OCI-LY7 (cell line): Measurements from ENCODE around the gene KDM4B. TPM values are rescaled to one million over a fixed set of nuclear protein-coding genes. Genes with fewer than 3 reads are reported as not detected.

Source experiments
- BruUV-seq: library from RNA; stranded (reverse); fragments of 400-500 nt; replicated peaks from 2 replicates; lab custom pipeline; 2021; lab: Mats Ljungman, UMichigan
- CTCF ChIA-PET: fragments of 300-600 bp; sonication (Branson Sonifier 250); formaldehyde crosslinking; loops from one replicate; lab custom pipeline; 2022; ENCODE audit warnings: antibody characterized with exemption; ENCODE audit not compliant: unreplicated experiment; lab: Charles Lee
- POLR2A ChIA-PET: fragments of 300-600 bp; sonication (Branson Sonifier 250); formaldehyde crosslinking; loops from one replicate; lab custom pipeline; 2022; ENCODE audit warnings: antibody characterized with exemption; lab: Charles Lee
- DNase-seq: peaks from one replicate; pipeline ENCODE4 v3.0.0-alpha.2; 2015; ENCODE audit warnings: low spot score
- H2AFZ ChIP-seq: fragments of 200-600 bp; sonication (generic), shearing (Covaris generic); 2 replicates; pipeline ENCODE4 v1.6.1; 2014; ENCODE audit warnings: mild to moderate bottlenecking, antibody characterized with exemption, low read length, moderate library complexity
- H3K27ac ChIP-seq: fragments of 200-600 bp; sonication (generic); 2 replicates; pipeline ENCODE4 v1.5.1; 2014; ENCODE audit warnings: mixed run types, low read depth, mild to moderate bottlenecking, moderate library complexity, low read length, inconsistent platforms; ENCODE audit not compliant: poor library complexity, severe bottlenecking
- H3K36me3 ChIP-seq: fragments of 200-600 bp; sonication (generic); 2 replicates; pipeline ENCODE4 v1.6.1; 2014; ENCODE audit warnings: mild to moderate bottlenecking, antibody characterized with exemption, low read length, moderate library complexity, mixed read lengths; ENCODE audit not compliant: insufficient read depth
- H3K4me1 ChIP-seq: fragments of 200-600 bp; sonication (generic); 2 replicates; pipeline ENCODE4 v1.5.1; 2014; ENCODE audit warnings: mild to moderate bottlenecking, low read length; ENCODE audit not compliant: insufficient read depth, poor library complexity, severe bottlenecking
- H3K4me2 ChIP-seq: fragments of 200-600 bp; sonication (generic); 2 replicates; pipeline ENCODE4 v1.6.1; 2014; ENCODE audit warnings: mild to moderate bottlenecking, low read length
- H3K4me3 ChIP-seq: fragments of 200-600 bp; sonication (generic); 2 replicates; pipeline ENCODE4 v1.5.1; 2014; ENCODE audit warnings: mild to moderate bottlenecking, low read depth, low read length; ENCODE audit not compliant: poor library complexity, severe bottlenecking
- H3K79me2 ChIP-seq: fragments of 200-600 bp; sonication (generic); 2 replicates; pipeline ENCODE4 v1.6.1; 2016; ENCODE audit warnings: low read depth, mild to moderate bottlenecking, low read length, moderate library complexity, mixed read lengths; ENCODE audit not compliant: insufficient read depth
- H3K9me2 ChIP-seq: fragments of 200-600 bp; sonication (generic); 2 replicates; pipeline ENCODE4 v1.6.1; 2016; ENCODE audit warnings: mild to moderate bottlenecking, low read length, mixed read lengths; ENCODE audit not compliant: insufficient read depth
- H3K9me3 ChIP-seq: fragments of 200-600 bp; sonication (generic); 2 replicates; pipeline ENCODE4 v1.6.1; 2014; ENCODE audit warnings: mild to moderate bottlenecking, mixed run types, low read length, mixed read lengths
- H4K20me1 ChIP-seq: fragments of 200-600 bp; sonication (generic); 2 replicates; pipeline ENCODE4 v1.6.1; 2014; ENCODE audit warnings: mild to moderate bottlenecking, antibody characterized with exemption, low read length, moderate library complexity, mixed read lengths; ENCODE audit not compliant: insufficient read depth
- EZH2phosphoT487 ChIP-seq: fragments of 200-600 bp; sonication (generic); IDR thresholded peaks from 2 replicates; pipeline ENCODE4 v1.6.1; 2018; ENCODE audit warnings: low read depth, borderline replicate concordance, mild to moderate bottlenecking, mixed run types, antibody characterized with exemption, low read length, moderate library complexity, mixed read lengths
- intact Hi-C: fragments of 100-400 bp; cut with micrococcal nuclease; formaldehyde crosslinking; loops from one replicate; pipeline ENCODE4 v1.10.0; 2022; ENCODE audit not compliant: unreplicated experiment
- total RNA-seq, 2 experiments: library from RNA; depleted of rRNA in 1 of 2; stranded (reverse); fragments of >200 nt in 1 of 2; shearing (Covaris generic) in 1 of 2; gene quantifications; 2 replicates each; pipeline ENCODE4 v1.2.3, GENCODE V29; 2014 to 2022
- TF ChIP-seq, protein P1 (sequence below): fragments of 200-600 bp; sonication (generic); conservative IDR thresholded peaks from 2 replicates; pipeline ENCODE4 v1.5.1; 2014; ENCODE audit warnings: mild to moderate bottlenecking, antibody characterized with exemption, low read length, moderate library complexity, mixed read lengths

The KDM4B gene
- total RNA-seq, 2 experiments from 2014 or later = 24.3 to 44.2 TPM

DNA sequence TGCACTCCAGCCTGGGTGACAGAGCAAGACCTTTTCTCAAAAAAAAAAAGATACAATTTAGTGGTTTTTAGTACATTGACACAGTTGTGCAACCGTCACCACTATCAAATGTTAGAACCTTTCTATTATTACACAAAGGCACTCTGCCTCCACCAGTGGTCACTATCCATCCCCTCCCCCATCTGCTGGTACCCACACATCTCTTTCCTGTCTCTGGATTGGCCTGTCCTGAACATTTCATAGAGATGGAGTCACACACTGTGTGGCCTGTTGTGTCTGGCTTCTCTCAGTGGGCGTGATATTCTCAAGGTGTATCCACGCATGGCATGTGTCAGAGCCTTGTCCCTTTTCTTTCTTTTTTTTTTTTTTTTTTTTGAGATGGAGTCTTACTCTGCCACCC is 11.2 kb downstream of the KDM4B start:
- Histone ChIP-seq H2AFZ (no peak overlapping the region), H3K79me2 (no peaks in the 10 kb centered on the region), H3K36me3 (peaks cover 9% of the 10 kb centered on the region; the same call in 1 of the 2 replicates), H4K20me1 (no peaks in the 10 kb centered on the region), H3K27ac (no peak overlapping the region), H3K4me2 (no peak overlapping the region), H3K9me2 (no peaks in the 10 kb centered on the region), H3K9me3 (no peaks in the 10 kb centered on the region), H3K4me1 (peaks cover 22% of the 10 kb centered on the region), H3K4me3 (no peak overlapping the region)
- CTCF ChIA-PET = no interaction called here
- intact Hi-C loops = no loop called here
- POLR2A ChIA-PET = no interaction called here
- DNase-seq = no peak
- BruUV-seq = no TSS peak
- TF ChIP-seq, protein P1, sequence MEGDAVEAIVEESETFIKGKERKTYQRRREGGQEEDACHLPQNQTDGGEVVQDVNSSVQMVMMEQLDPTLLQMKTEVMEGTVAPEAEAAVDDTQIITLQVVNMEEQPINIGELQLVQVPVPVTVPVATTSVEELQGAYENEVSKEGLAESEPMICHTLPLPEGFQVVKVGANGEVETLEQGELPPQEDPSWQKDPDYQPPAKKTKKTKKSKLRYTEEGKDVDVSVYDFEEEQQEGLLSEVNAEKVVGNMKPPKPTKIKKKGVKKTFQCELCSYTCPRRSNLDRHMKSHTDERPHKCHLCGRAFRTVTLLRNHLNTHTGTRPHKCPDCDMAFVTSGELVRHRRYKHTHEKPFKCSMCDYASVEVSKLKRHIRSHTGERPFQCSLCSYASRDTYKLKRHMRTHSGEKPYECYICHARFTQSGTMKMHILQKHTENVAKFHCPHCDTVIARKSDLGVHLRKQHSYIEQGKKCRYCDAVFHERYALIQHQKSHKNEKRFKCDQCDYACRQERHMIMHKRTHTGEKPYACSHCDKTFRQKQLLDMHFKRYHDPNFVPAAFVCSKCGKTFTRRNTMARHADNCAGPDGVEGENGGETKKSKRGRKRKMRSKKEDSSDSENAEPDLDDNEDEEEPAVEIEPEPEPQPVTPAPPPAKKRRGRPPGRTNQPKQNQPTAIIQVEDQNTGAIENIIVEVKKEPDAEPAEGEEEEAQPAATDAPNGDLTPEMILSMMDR = no peak

DNA sequence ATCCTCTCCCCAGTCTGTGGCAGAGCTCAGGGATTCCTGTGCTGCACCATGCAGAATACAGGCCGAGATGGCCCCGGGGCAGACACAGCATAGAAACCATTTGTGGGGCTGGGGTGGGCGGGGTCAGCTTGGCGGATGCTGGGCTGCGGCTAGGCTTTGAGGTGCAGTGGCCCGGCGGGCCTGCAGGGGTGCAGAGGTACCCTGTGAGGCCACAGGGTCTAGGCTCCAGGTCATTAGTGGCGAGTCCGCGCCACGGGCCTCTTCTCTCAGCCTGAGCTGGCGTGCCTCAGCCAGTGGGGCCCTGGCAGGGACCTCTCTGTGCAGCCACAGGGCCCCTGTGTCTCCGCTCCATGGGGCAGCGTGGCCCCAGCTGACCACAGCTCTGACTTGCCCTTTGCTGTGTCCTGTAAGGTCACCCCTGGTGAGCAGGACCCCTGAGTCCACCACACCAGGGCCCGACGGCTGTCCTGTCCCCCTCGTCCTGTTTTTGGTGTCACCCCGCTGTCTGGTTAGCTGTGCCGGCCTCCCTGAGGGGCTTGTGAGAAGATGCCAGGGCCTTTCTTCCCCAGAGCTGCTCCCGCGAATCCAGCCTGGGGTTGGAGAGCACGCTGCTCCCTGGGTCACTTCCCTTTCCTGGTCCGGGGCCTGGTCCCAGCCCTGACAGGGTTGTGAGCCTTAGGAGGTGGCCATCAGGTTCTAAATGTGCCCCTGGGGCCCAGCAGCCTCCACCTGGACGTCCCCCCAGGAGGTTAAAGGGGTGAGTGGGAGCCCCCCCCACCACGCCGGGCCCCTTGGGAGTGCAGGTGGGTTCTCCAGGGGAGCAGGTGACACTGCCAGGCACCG is 12.1 kb downstream of the KDM4B start:
- POLR2A ChIA-PET = no interaction called here
- TF ChIP-seq EZH2phosphoT487 = no peak
- TF ChIP-seq, protein P1 = no peak
- Histone ChIP-seq H3K4me2 (peak overlapping the region; percentile 33; the same call in 1 of the 2 replicates), H2AFZ (no peak overlapping the region), H3K4me1 (peaks cover 22% of the 10 kb centered on the region), H3K9me2 (no peaks in the 10 kb centered on the region), H4K20me1 (no peaks in the 10 kb centered on the region), H3K27ac (no peak overlapping the region), H3K79me2 (no peaks in the 10 kb centered on the region), H3K4me3 (no peak overlapping the region), H3K9me3 (no peaks in the 10 kb centered on the region), H3K36me3 (peaks cover 9% of the 10 kb centered on the region; the same call in 1 of the 2 replicates)
- no peak for DNase-seq
- intact Hi-C loops = no loop called here
- no TSS peak for BruUV-seq
- CTCF ChIA-PET = no interaction called here

- Histone ChIP-seq H3K36me3 (peaks cover 9% of the 10 kb centered on the region; the same call in 1 of the 2 replicates), H2AFZ (no peak overlapping the region), H3K4me3 (no peak overlapping the region), H4K20me1 (no peaks in the 10 kb centered on the region), H3K4me2 (peak overlapping the region; percentile 33; the same call in 1 of the 2 replicates), H3K27ac (no peak overlapping the region), H3K9me3 (no peaks in the 10 kb centered on the region), H3K9me2 (no peaks in the 10 kb centered on the region), H3K79me2 (no peaks in the 10 kb centered on the region), H3K4me1 (peaks cover 22% of the 10 kb centered on the region)
- ChIA-PET POLR2A (no interaction called here), CTCF (no interaction called here)
- intact Hi-C loops = no loop called here
- peak; percentile 28 for DNase-seq
- no peak for TF ChIP-seq EZH2phosphoT487
- TF ChIP-seq, protein P1 = no peak
- BruUV-seq = no TSS peak
These were observed 12.7 kb downstream of the KDM4B start for GRCh38 chr19:4981681-4981958.
